ENCODE results near the gene CLEC20A.
A peak's percentile ranks its signal among the peaks of the same experiment; 100 is the strongest.

Gene CLEC20A

DNA sequence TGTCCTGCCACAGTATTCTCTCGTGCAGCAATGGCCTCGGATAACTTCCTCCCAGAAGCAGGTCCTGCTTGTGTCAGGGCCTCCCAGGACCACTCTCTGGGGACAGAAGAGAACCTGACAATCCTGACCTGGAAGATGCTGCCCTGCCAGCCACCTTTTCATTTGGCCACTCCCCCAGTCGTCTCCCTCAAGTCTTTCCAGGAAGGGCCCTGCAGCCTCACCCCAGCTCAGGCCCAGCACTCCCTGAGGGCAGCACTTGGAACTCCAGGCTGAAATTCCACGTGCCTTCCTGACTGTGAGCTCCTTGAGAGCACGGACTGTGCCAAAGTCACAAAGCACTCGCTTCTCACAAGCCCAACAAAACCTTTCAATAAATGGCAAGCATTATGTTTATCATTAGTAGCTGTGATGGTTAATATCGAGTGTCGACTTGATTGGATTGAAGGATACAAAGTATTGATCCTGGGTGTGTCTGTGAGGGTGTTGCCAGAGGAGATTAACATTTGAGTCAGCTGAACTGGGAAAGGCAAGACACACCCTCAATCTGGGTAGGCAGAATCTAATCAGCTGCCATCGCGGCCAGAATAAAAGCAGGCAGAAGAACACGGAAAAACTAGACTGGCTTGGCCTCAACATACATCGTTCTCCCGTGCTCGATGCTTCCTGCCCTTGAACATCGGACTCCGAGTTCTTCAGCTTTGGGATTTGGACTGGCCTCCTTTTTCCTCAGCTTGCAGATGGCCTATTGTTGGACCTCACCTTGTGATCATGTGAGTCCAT is 2.3 kb upstream of the CLEC20A start:
- no peak for DNase-seq

- DNase-seq: no peak
Observed at GRCh38 chr1:178497903-178498478, 1.2 kb upstream of the CLEC20A start.

GRCh38 chr1:178495741-178496409 is 889 bp downstream of the CLEC20A start:
- no peak for DNase-seq

- DNase-seq: no peak
Observed at GRCh38 chr1:178495158-178495557, 1.6 kb downstream of the CLEC20A start.

- DNase-seq: no peak
Observed at GRCh38 chr1:178494569-178494971, 2.2 kb downstream of the CLEC20A start.

DNA sequence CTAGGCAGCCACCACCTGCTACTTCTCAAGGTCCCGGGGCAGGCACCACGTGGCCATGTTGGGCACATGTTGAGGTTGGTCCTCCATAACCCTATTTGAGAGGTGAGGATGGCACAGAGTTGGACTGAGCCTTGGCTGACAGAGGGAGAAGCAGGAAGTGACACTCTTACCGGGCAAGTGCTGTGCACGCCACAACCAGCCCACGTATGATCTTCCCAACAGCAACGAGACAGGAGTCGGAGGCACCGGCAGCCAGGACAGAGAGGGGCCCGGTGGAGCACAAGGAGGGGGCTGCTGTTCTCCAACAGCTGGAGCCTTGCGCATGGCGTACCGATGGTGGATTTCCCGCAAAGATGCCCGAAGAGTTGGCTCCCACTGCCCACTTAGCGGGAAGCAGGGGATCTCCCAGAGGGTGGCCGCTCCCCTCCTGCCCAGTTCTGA is 3.4 kb downstream of the CLEC20A start:
- DNase-seq: no peak

- no peak for DNase-seq
Observed at GRCh38 chr1:178492341-178492740, 4.4 kb downstream of the CLEC20A start.

DNA sequence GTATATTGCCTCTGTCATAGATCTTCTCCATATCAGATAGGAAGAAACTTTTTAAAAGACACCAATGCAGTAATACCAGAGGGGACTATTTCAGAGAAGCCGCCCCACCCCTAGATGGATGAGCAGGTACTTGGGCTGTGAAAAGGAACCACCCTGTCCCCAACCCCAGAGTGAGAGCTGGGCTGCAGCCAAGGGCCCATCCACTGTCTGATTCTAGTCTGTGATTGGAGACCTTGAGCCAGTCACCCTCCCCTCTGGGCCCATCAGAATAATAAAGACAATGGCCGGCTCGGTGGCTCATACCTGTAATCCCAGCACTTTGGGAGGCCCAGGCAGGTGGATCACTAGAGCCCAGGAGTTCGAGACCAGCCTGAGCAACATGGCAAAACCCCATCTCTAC is 5.0 kb downstream of the CLEC20A start:
- DNase-seq: no peak

DNA sequence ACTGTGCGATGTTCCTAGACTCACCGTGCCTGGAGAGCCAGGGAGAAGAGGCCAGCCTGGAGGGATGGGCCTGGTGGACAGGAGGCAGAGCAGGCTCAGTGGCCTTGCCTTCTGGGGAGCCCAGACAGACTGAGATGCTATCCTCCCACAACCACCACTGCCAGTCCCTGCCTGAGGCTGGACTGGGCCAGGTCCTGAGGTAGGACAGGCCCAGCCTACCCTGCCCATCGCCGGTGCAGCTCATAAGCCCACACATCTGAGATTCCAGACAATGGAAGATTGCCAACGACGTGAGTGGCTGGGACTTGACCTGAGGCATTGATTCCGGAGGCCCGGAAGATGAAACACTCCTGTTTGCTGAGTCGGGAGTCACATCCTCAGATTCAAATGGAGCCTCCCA is 5.8 kb downstream of the CLEC20A start:
- no peak for DNase-seq

DNA sequence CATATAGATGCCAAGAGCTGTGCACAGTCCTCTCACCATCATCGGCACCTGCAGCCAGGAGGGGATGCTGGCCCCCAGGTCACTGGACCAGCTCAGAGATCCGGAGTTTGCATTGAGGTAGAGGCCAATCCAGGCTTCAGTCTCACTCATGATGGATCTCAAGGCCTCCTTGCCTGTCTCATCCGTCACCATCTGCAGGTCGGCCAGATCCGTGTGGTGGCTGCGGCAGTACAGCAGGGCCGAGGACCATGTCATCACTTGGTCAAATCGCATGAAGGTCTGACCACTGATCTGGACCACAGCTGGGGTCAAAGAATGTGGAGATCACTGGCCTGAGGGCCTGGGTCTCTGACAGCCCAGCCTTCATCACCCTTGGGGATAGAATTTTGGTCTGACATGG is 6.6 kb downstream of the CLEC20A start:
- no peak for DNase-seq

DNA sequence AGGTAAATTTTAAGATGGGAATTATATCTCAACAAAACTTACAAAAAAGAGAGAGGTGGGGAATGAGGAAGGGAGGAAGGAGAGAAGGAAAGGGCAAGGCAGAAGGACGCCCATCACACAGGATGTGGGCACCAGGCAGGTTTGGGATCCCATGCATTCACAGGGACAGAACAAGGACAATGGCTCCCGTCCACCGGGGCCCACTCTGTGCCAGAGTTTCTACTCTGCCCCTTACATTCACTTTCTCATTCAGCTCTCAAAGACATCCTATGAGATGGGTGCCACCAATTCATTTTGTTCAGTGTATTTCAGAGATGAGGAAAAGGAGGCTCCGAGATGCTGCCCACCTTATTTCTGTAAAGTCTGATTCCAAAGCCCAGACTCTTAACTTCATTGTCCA is 7.4 kb downstream of the CLEC20A start:
- DNase-seq: no peak

GRCh38 chr1:178488393-178488792 is 8.4 kb downstream of the CLEC20A start:
- no peak for DNase-seq

DNA sequence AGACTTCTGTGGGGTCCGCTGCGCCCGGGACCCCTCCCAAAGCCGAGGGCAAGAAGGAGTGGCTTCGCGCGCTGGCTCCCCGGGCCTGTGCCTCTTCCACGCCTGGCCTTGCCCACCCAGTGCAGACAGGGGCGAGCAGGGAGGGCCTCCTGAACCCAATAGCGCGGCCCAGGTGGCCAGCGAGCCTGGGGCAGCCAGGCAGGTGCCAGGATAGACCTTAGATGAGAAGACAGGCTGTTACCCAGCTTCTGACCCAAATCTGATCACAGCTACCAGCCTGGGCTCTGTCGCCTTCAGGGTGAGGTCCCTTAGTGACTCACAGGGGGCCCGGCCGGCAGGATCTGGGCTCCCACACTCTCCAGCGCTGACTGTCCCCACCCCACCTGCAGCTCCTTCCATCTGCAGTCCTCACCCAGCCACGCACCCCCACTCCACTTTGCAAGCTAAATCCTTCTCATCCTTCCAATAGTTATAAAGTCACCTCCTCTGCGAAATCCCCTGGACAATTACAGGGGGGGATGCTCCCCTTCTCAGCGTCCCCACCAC is 9.6 kb downstream of the CLEC20A start:
- DNase-seq: no peak

DNA sequence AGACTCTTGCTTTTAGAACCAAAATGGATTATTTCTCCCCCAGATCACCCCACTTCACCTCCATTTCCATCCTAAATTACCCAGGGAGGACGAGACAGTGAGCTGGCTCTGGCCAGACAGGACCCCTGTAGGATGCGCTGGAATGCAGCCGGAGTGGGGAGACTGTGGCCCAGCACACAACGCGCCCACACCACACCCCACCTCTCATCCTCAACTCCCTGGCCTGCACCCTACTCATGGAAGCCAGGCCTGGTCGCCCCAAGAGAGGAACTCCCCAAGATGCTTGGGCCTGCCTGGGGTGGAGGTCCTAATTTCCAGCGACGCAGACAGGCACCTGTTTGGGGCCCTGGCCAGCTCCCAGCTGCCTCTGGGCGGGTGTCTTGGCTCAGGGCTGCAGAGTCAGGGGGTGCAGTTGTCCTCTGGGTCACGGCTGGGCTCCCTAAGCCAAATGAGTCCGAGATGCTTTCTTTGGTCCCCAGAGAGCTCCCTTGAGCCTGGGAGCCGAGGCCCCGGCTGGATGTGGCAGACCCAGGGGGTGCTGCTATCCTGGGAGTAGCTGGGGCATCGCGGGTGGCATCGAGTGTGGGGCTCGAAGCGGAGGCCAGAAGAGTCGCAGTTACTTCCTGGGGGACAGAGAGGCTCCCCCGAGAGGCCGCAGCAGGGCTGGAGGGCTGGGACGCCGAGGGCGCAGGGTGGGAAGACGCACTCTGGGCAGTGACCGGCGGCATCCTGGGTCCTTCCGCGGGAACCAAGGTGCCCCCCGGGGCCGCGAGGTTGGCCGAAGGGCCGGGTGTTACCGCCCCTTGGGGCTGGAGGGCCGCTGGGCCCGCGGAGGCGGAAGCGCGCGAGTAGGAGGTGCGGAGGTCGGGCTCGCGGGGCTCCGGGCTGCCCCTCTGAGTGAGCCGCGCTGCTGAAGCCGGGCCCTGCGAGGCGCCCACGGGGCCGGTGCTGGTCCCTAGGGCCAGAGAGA is 10.4 kb downstream of the CLEC20A start:
- no peak for DNase-seq

DNA sequence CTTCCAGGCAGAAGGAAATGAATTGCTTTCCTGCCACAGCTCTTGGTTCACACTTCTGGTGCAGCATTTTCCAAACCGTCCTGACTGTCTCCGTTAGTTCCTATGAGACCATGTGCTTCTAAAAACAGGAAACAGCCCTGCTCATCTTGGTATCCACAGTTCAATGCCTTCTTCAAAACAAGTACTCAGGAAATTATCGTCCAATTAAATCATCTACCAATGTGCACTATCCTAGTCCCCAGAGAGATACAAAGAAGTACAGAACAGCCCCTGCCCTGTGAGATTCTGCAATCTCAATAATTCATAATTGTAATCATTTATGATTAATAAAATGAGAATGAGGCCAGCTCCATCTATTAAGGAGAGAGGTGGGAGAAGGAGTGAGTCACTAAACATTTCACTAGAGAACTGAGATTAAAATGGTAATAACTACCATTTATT is 11.2 kb downstream of the CLEC20A start:
- peak; percentile 15 for DNase-seq

DNA sequence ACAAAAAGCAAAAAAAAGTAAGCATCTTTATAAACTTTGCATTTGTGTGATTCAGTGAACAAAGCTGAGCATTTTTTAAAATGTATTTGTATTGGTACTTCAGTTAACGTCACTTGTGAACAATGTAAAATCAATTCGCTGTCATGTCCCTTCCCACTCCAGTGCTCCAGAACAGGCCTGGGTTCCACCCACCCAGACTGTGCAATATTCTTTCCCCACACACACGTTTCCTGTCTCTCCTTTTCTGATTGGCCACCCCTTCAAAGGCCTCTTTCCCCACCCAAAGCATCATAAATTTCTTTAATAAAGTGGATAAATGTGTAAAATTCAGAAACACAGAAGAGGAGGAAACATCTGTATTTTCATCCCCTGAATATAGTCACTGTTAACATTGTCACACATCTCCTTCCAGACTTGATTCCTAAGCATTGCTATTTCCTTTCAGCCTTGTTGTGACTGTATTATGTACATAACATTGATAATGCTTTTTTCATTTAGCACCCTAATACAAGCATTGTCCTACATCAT is 12.0 kb downstream of the CLEC20A start:
- DNase-seq: no peak

DNA sequence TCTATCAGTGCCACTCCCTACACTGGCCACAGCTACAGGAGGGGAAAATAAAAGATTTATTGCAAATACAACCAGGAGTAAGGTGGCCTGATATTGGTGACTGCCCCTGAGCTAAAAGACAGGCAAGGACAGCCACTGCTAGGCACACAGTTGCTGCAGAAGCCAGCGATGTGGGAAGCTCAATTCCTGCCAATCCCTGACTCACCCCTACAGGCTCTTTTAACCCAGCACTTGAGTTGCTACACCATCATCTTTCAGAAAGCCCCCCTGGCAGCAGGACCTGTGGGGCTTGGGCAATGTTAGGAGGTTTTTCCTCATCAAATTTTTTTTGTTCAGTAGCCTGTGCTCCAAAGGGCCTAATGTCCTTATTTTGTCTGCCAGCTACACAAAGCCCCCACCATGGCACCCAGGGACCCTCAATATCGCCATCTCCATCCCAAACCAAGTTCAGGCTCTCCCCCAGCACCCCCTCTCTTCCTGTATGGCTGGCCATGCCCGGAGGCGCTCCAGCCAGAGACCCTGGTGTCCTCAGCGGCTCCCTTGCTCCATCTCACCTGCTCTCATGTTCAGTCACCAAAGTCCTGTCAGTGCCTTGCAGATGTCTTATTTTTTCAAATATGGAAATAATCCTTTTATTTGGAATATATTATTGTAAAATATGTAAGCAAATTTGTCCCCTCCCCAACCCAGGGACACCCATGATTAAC is 13.4 kb downstream of the CLEC20A start:
- no peak for DNase-seq

- DNase-seq: no peak
Observed at GRCh38 chr1:178477841-178478240, 18.9 kb downstream of the CLEC20A start.

GRCh38 chr1:178477373-178477772 is 19.4 kb downstream of the CLEC20A start:
- no peak for DNase-seq

GRCh38 chr1:178472531-178472930 is 24.2 kb downstream of the CLEC20A start:
- no peak for DNase-seq

GRCh38 chr1:178470411-178470960 is 26.3 kb downstream of the CLEC20A start:
- DNase-seq: no peak
